Measurements from ENCODE around the gene BSPH1.

The BSPH1 gene

DNA sequence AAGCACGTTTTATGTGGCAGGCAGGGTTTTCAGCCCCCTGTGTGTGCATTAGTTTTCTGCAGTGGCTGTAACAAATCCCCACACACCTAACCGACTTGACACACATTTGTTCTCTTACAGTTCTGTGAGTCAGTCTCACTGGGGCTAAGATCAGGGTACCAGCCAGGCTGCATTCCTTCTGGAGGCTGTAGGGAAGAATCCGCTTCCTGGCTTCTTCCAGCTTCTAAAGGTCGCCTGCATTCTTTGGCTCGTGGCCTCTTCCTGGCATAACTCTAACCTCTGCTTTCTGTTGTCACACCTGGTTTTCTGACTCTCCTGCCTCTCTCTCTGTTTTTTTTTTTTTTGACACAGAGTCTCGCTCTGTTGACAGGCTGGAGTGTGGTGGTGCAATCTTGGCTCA lies 8.9 kb upstream of the BSPH1 start:
- H3K4me1 ChIP-seq (ENCODE audit: low read depth, poor library complexity, severe bottlenecking), result no peaks in the 10 kb centered on the region
- TF ChIP-seq, protein P1, sequence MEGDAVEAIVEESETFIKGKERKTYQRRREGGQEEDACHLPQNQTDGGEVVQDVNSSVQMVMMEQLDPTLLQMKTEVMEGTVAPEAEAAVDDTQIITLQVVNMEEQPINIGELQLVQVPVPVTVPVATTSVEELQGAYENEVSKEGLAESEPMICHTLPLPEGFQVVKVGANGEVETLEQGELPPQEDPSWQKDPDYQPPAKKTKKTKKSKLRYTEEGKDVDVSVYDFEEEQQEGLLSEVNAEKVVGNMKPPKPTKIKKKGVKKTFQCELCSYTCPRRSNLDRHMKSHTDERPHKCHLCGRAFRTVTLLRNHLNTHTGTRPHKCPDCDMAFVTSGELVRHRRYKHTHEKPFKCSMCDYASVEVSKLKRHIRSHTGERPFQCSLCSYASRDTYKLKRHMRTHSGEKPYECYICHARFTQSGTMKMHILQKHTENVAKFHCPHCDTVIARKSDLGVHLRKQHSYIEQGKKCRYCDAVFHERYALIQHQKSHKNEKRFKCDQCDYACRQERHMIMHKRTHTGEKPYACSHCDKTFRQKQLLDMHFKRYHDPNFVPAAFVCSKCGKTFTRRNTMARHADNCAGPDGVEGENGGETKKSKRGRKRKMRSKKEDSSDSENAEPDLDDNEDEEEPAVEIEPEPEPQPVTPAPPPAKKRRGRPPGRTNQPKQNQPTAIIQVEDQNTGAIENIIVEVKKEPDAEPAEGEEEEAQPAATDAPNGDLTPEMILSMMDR (conservative IDR thresholded peaks at IDR 0.05; ENCODE audit: low read depth, low read length), result no peak
- H3K79me2 ChIP-seq (ENCODE audit: insufficient read depth, low read depth), result no peaks in the 10 kb centered on the region
- H4K20me1 ChIP-seq (ENCODE audit: insufficient read depth), result no peaks in the 10 kb centered on the region
- no peak overlapping the region for H3K9ac ChIP-seq
- no peak overlapping the region for H3K27ac ChIP-seq
- H3K27me3 ChIP-seq (ENCODE audit: insufficient read depth, low read depth), result peaks cover 58% of the 10 kb centered on the region; the same call in 1 of the 2 replicates
- no peak overlapping the region for H2AFZ ChIP-seq (ENCODE audit: low read depth)
- no peaks in the 10 kb centered on the region for H3K36me3 ChIP-seq (ENCODE audit: insufficient read depth)
- no peak overlapping the region for H3K4me3 ChIP-seq (IDR thresholded peaks at IDR 0.05; ENCODE audit: insufficient read depth, low read depth, low read length)
- H3K4me2 ChIP-seq, result no peak overlapping the region

DNA sequence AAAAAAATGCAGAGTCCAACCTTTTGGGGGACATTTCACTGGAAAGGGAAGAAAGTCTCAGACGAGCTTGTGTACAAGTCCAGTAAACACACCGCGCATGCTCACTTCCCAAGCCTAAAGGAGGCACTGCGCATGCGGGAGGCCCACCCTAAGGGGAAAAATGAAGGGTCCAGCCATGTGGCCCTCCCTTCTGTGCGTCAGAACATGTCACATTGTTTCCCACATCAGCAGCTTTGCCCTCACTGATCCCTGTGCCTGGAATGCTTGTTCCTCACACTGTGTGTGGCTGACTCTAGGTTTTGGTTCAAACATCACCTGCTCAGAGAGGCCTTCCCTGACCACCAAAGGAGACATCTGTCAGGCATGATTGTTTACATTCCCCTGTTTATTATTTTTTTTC lies 6.8 kb upstream of the BSPH1 start:
- no peaks in the 10 kb centered on the region for H3K79me2 ChIP-seq (ENCODE audit: insufficient read depth, low read depth)
- H3K4me3 ChIP-seq (IDR thresholded peaks at IDR 0.05; ENCODE audit: insufficient read depth, low read depth, low read length), result no peak overlapping the region
- no peak overlapping the region for H3K9ac ChIP-seq
- H4K20me1 ChIP-seq (ENCODE audit: insufficient read depth), result no peaks in the 10 kb centered on the region
- peaks cover 53% of the 10 kb centered on the region; the same call in 1 of the 2 replicates for H3K27me3 ChIP-seq (ENCODE audit: insufficient read depth, low read depth)
- H3K4me1 ChIP-seq (ENCODE audit: low read depth, poor library complexity, severe bottlenecking), result no peaks in the 10 kb centered on the region
- no peak overlapping the region for H2AFZ ChIP-seq (ENCODE audit: low read depth)
- no peaks in the 10 kb centered on the region for H3K36me3 ChIP-seq (ENCODE audit: insufficient read depth)
- no peak overlapping the region for H3K4me2 ChIP-seq
- H3K27ac ChIP-seq, result no peak overlapping the region
- TF ChIP-seq, protein P1 (conservative IDR thresholded peaks at IDR 0.05; ENCODE audit: low read depth, low read length), result no peak

GRCh38 chr19:47996230-47996727 lies 4.3 kb upstream of the BSPH1 start:
- Histone ChIP-seq H3K27ac (no peak overlapping the region), H3K4me2 (no peak overlapping the region), H3K36me3 (ENCODE audit: insufficient read depth) (no peaks in the 10 kb centered on the region), H3K27me3 (ENCODE audit: insufficient read depth, low read depth) (peaks cover 53% of the 10 kb centered on the region; the same call in 1 of the 2 replicates), H2AFZ (ENCODE audit: low read depth) (no peak overlapping the region), H3K9ac (no peak overlapping the region), H3K79me2 (ENCODE audit: insufficient read depth, low read depth) (no peaks in the 10 kb centered on the region), H3K4me1 (ENCODE audit: low read depth, poor library complexity, severe bottlenecking) (no peaks in the 10 kb centered on the region), H3K4me3 (IDR thresholded peaks at IDR 0.05; ENCODE audit: insufficient read depth, low read depth, low read length) (no peak overlapping the region), H4K20me1 (ENCODE audit: insufficient read depth) (no peaks in the 10 kb centered on the region)
- TF ChIP-seq, protein P1 (conservative IDR thresholded peaks at IDR 0.05; ENCODE audit: low read depth, low read length), result no peak

DNA sequence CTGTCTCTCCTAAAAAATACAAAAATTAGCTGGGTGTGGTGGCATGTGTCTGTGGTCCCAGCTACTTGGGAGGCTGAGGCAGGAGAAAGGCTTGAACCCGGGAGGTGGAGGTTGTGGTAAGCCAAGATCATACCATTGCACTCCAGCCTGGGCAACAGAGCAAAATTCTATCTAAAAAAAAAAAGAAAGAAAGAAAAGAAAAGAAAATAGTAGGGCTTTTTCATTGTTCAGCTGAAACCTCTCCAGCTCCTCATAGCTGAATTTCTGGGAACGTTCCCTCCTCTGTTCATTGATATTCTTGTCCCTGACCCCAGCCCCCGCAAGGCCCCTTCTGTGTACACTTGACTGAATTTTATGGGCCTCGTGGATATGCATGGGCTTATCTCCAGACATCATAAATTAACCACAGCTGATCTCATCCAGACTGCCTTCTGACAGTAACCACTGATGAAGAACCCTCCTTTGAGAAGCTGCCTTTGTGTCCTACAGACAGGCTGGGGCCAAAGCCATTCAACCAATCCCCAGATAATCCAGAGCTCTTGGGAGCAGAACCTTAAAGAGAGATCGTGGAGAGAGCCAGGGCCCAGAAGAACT lies 2.3 kb upstream of the BSPH1 start, which contains the start of gene ELSPBP1:
Gene ELSPBP1 (plus strand): TSS at position 424 of the 594 bp plus-strand sequence. CDS start 14,036 bp downstream, outside the sequence.
- Histone ChIP-seq H3K4me3 (IDR thresholded peaks at IDR 0.05; ENCODE audit: insufficient read depth, low read depth, low read length) (no peak within 1 kb of the TSS), H3K27ac (no peak within 1 kb of the TSS), H3K4me1 (ENCODE audit: low read depth, poor library complexity, severe bottlenecking) (no peaks in the 10 kb centered on the region), H3K4me2 (no peak within 1 kb of the TSS), H4K20me1 (ENCODE audit: insufficient read depth) (no peaks in the 10 kb centered on the region), H3K79me2 (ENCODE audit: insufficient read depth, low read depth) (no peaks in the 10 kb centered on the region), H3K36me3 (ENCODE audit: insufficient read depth) (no peaks in the 10 kb centered on the region), H3K27me3 (ENCODE audit: insufficient read depth, low read depth) (peaks cover 61% of the 10 kb centered on the region), H2AFZ (ENCODE audit: low read depth) (no peak within 1 kb of the TSS), H3K9ac (no peak within 1 kb of the TSS)
- TF ChIP-seq, protein P1 (conservative IDR thresholded peaks at IDR 0.05; ENCODE audit: low read depth, low read length), result no peak

Data from KMS-11 (cell line).